GM18909 (cell line): ENCODE results near the gene ZKSCAN3.
"Not testable (repeated sequence)": the region's sequence is repeated elsewhere in the genome, so short reads cannot be mapped to it uniquely, and the experiment has no call there.

Experiments used
- ATAC-seq: cut with Tn5 transposase; IDR thresholded peaks from one replicate; pipeline ENCODE4 v1.9.1; 2021; ENCODE audit warnings: mild to moderate bottlenecking; ENCODE audit not compliant: unreplicated experiment, poor library complexity

The ZKSCAN3 gene

DNA sequence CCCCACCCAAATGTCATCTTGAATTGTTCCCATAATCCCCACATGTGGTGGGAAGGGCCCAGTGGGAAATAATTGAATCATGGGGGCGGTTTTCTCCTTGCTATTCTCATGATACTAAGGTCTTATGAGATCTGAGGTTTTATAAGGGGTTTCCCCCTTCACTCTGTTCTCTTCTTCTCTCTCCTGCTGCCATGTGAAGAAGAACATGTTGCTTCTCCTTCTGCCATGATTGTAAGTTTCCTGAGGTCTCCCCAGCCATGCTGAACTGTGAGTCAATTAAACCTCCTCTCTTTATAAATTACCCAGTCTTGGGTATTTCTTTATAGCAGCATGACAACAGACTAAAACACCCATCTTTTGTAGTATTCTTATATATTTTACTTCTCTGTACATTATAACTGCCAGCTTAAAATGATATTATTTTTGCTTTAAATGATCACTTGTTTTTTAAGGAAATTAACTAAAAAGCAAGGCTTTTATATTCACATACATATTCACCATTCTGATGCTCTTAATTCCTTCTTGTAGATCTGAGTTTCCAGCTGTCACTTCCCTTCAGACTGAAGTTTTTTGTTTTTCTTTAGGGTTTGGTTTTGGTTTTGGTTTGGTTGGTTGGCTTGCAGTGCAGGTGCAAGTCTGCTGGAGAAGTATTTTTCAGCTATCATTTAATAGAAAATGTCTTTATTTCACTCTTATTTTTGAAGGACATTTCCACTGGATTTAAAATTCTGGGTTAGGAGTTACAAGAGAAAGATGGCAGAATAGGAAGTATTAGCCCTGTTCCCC, 9.2 kb upstream of the ZKSCAN3 start:
- no peak for ATAC-seq

DNA sequence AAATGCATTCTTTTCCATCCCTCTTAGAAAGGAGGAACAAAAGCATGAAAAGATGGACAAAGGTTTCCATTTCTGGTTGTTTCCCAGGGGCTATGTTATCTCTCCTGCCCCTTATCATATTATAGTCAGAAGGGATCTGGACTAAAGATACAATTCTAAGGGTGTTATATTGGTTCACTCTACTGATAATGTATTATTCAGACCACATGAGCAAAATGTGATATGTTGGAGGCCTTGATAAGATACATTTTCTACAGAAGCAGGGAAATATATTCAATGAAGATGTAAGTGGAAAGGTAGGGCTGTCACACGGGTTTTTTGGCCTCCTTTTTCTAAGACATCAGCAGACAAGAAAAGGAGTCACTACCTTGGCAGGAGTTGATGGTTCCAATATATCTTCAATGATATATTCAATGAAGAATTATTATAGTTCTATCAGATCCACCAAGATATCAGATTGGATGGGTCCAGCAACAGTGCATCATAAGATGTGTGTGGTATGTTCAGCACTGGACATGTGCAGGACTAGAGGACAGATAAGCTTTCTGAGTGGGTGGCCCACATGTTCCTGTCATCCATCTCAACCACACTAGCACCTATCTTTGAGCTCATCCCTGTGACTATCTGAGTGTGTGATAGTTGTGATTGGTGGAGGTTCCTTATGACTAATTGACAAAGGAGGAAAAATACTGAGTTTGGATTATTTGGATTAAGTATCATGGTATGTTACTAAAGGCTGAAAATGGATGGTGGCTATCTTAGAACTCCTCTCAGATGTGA, 5.7 kb upstream of the ZKSCAN3 start:
- no peak for ATAC-seq

- ATAC-seq, result no peak
Observed at GRCh38 chr6:28345201-28345600, 4.5 kb upstream of the ZKSCAN3 start.

GRCh38 chr6:28347119-28347518, 2.6 kb upstream of the ZKSCAN3 start:
- ATAC-seq, result no peak

GRCh38 chr6:28349344-28349891, 329 bp upstream of the ZKSCAN3 start:
- ATAC-seq, result peak; percentile 16

GRCh38 chr6:28351087-28351486, 1.3 kb downstream of the ZKSCAN3 start:
- ATAC-seq, result no peak

GRCh38 chr6:28351493-28351925, 1.8 kb downstream of the ZKSCAN3 start:
- no peak for ATAC-seq

DNA sequence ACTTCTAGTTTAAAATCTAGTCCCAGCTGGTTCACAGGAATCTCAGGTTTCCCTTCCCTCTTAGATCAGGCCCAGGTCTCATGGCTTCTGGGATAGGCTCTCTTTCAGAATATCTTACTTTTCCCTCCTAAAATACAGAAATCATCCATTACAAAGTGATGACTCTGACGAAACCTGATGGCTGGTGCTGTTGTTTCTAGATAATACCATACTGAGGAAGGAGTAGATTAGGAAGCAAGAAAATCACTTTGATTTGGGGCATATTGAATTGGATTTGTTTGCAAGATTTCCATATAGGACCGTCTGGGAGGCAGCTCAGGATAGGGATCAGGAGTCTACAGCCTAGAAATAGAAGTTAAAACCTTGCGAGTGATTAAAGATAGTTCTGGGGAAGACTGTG, 3.6 kb downstream of the ZKSCAN3 start:
- no peak for ATAC-seq

DNA sequence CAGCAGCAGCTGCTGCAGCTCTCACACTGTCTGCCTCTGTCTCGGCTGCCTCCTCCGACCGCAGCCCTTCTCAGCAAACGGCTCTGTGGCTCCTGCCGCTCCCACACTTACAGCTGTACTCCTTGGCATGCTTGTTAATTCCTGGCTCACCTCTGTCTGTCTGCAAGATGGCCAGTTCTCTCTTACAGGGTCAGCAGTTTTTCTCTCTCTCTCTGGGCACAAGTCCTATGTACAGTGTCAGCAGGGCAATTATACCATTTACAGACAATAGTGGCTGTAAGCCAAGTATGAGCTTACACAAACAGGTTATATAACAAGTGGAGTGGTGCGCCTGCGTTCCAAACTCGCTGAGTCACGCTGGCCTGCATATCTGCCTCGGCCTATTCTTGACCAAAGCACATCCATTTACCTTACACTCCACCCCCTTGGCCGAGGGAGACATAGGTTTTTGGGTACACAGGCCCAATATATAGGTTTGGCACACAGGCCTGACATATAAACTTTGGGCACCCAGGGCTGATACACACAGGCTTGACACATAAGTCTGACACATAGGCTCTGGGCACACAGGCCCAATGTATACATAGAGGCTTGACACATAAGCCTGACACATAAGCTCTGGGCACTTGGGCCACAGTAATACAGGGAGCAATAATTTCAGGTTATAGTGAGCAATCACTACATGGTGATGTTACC, 4.4 kb downstream of the ZKSCAN3 start:
- ATAC-seq, result no peak

- no peak for ATAC-seq
Observed at GRCh38 chr6:28354688-28355554, 5.2 kb downstream of the ZKSCAN3 start.

DNA sequence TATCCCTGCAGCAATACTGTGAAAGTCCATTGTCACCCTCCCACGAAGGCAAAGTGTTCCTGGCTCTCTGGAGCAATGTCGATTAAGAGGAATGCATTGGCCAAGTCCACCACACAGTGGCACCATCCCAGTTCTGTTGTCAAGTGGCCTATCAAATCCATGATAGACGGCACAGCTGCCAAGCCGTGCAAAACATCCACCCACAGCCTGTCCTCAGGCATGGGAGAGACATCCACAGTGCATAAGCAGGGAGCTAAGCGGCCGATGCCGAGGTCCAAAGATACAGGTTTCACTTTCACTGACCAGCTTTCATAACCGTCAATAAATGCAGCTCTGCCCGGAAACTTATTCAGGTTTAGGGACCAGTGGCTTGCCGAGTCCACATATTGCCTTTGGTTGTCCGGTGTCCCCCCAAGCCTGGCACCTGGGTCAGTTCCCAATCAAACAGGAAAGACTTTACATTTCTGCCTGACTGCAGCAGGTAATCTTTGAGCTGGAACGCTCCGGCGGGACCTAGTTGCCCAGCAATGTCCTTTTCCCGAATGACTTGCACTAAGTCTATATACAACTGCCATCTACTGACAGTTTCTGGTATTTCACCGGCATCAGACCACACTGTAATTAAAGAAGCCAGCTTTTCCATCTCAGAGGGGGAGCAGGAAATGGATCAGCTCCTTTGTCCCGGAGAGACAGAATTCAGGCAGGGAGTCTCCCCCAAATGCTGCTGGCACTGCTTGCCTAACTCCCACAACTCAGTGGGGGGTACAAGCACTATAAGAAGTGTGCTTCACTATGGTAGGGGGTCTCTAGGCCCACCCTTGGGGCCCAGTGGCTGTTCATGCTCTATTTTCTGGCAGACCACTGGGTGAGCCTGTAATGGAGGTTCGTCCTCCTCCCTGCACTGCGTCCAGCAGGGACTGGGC, 6.3 kb downstream of the ZKSCAN3 start:
- peak; percentile 71 for ATAC-seq

- no peak for ATAC-seq
Observed at GRCh38 chr6:28356666-28357020, 6.9 kb downstream of the ZKSCAN3 start.

DNA sequence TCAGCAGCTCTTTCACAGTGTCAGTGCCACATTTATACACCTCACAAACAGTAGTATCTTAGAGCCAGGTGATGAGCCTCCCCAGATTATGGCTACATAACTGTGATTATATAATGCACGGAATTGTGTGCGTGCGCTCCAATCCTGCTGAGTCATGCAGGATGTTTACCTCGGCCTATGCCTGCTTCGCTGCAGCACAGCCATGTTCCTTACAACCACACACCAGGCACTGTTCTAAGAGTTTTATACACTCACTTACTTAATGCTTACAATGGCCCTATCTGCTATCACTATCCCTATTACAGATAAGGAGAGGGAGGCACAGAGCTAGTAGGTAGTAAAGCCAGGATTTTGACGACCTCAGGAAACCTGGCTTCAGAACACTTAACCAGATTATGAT, 7.3 kb downstream of the ZKSCAN3 start:
- ATAC-seq, result no peak

- ATAC-seq, result not testable (repeated sequence)
Observed at GRCh38 chr6:28359562-28359961, 9.8 kb downstream of the ZKSCAN3 start.

GRCh38 chr6:28360961-28361360, 11.2 kb downstream of the ZKSCAN3 start:
- ATAC-seq, result no peak

- not testable (repeated sequence) for ATAC-seq
Observed at GRCh38 chr6:28365590-28365989, 15.8 kb downstream of the ZKSCAN3 start.

- no peak for ATAC-seq
Observed at GRCh38 chr6:28368522-28368921, 18.8 kb downstream of the ZKSCAN3 start.

- ATAC-seq, result no peak
Observed at GRCh38 chr6:28369463-28369862, 19.7 kb downstream of the ZKSCAN3 start.

DNA sequence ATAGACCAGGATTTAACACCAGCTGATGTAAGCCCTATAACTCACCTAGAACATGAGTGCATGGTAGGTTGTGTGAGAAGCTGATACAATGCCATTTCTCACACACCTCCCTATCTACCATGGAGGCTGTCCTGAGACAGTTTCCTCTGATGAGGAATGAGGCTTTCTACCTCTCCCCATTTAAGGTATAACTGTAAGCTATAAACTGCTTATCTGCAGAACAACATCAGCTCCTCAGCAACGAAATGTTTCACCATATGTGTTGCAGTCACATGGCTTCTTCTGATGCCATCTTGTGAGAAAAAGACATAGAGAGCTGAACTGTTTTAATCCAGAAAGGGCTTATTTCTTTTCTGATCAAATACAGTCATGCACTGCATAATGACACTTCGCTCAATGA, 20.7 kb downstream of the ZKSCAN3 start:
- no peak for ATAC-seq
